GM21447 (cell line): ENCODE data around the gene COP1.

Experiments used
- ATAC-seq: cut with Tn5 transposase; IDR thresholded peaks from one replicate; pipeline ENCODE4 v1.9.1; 2021; ENCODE audit not compliant: unreplicated experiment

COP1 gene

DNA sequence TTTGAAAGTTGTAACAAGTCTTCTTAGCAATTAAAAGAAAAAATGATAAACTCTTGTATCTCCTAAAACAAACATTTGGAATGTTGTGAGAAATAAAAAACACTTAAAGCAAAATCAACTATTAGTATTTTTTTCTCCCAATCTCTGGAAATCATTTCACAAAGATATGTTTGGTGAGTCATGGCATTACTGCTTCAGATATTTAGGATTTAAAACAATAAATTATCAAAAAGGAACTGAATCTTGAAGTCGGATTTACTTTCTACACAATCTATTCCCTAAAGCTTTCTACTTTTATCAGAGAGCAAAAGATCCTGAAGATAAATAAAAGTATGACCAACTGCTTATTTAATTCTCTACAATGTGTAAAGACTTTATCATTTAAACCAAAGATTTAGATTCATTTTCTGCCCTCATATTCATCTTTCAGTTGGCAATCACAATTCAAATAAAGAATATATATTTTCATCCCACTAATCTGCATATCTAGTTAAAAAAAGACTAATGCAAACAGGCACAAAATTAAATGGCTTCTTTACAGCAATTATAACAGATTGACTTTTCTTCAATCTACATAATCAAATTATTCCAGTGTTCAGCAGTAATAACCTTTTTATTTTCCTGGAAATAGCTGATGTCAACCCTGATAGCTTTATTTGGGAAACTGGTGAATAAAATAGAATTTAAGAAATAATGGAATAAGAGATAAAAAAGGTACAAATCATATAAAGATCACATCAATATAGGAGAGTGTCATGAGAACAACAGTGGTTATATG, 230.0 kb downstream of the COP1 start:
- ATAC-seq, result no peak

DNA sequence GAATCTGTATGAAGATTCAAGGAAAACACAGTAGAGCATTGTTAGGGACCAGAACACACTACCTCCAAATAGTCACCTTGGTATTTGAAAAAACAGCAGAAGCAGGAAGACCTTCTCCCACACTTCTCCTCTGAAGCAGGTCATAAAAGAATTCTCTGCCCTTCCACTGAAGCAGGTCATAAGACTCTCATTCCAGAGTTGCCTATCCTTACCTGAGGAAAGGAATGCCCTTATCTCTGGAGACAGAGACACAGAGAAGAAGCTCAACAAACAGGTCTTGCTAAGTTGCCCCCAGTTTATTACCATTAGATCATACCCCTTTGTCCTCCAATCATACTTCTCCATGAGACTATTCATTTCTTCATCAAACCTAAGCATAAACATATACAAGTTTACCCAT, 237.9 kb downstream of the COP1 start:
- no peak for ATAC-seq

DNA sequence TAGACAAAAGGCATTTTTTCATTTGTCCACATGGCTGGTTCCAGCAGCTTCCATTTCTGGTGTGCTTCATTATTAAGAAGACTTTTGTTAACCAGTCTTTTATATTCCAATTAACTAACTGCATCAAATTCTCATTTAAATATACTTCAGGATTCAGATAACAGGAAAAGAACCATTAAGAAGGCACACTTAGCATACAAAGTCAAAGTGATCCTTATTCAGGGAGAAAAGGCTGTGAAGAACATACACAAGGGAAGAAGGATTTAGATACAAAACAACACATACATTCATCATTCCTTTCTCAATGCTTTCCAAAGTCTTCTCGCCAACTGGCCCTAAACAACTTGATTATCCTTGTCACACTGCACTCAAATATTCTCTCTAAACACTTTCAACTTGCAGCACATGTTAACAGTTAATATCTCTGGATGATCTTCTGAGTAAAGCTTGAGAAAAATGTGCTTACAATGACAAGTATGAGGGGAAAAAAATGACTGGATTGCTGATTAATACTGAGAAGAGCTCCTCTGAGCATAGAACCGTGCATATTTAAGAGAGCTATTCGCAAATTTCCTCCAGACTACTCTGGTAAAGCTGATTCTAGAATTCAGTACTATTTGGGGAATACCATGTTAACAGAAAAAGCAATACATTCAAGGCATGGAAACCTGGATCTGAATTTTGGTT, 238.5 kb downstream of the COP1 start:
- no peak for ATAC-seq

DNA sequence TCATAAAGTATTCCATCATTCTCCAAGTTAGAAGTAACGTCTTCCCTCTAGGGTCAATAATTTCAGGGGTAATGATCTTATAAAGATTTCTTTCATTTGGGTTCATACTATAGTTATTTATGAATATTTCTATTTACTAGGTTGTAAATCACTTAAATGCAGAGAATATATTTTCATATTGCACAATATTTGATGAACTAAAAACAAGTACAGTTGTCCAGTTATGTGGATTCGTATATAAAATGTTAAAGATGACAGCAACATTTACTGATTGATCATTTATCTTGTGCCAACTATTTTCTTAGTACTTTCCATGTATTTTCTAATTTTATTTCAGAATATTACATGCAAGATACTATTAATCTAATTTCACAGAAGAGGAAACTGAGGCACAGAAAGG, 243.3 kb downstream of the COP1 start:
- no peak for ATAC-seq

DNA sequence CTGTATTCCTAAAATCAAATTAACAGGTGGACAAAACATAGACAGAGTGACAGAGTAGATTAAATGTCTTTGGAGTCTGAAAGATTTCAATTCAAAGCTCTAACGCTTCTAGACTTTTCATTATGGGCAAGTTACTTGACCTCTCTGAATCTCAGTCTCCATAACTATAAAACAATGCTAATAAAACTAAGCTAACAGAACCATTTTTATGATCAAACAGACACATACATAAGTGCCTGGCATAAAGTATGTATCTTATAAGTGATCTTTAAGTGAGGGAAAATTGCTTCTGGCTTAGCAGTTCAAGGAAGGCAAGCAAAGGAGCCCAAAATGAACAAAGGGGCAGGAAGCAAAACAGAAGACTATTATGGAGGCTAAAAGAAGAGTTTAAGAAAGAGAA, 246.9 kb downstream of the COP1 start:
- ATAC-seq, result no peak

DNA sequence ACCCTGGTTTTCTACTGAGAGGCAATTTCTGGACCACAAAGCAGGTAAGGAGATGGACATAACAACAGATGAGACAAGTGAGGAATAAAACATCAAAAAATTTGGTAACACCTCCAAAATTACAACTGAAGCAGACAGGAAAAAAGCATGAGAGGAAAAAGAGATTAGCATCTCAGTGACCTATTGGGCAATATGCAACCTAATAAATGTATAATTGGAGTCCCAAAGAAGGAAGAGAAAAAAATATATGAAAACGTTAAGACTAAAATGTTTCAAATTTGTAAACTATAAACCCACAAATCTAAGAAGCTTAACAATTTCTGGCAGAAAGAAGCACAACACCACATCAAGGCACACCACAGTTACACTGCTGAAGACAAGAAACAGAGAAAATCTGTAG, 255.5 kb downstream of the COP1 start:
- no peak for ATAC-seq

DNA sequence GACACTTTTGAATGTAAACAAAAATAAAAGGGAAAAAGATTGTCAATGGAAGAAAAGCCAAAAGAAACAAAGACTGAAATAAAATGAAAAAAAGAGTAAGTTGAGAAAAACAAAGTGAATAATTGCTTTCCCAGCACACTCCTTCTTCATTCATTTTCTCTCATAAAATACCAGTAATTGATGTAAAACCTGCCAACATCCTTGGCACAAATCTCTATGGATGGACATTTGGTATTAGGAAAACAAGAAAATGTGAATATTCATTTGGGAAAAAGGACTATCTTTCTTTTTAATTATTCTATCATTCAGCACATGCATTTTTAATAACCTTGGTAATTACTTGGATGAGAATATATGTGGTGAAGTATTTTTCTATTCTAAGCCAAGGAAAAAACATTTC, 259.3 kb downstream of the COP1 start:
- ATAC-seq, result no peak

DNA sequence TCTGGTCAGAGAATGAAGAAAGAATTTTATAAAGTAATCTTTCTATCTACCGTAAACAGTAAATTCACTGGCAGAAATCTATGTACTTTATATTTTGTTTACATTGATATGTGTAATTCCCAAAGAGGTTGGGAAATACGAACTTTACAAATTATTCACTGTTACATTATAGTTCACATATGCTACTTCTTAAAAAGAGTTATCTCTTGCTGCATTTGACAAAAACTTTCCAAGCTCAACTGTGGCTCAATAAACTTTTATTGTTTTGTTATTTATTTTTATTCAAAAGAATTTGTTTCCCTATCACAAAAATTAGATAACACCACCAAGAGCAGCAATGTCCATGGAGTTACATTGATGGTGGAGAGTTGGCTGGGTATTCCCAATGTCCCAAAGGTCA, 262.5 kb downstream of the COP1 start:
- no peak for ATAC-seq

DNA sequence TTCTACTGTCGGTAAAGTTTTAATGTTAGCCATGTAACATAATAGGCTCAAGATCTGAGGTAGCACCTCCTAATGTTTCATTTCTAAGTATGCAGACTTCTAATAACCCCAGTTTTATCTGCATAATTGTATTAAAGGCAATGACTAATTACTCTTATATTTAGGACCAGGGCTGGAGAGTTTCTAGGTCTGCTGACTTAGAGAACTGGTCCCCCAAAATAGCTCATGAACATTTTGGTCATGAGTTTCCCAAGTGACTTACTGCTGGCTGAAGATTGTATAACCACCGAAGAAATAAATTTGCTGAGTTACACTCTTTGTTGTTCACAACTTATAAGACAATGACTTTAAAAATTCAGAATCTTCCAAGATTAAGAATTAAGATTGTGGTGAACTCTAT, 265.9 kb downstream of the COP1 start:
- no peak for ATAC-seq

DNA sequence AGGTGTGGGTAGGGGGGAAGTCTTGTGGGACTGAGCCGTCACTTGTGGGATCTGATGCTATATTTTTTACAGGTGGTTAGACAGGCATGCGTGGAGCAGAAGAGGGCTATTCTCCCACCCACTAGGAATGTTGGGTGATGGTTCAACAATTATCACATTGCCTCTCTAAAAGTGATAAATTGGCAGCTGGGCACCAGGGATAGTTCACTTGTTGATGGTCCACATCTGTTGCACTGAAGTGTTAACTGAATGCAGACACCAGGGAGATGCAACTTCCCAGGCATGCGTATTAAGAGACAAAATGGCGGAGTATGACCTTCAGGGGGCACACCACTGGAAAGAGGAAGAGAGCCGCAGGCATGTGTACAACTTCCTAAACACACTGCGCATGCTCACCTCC, 270.4 kb downstream of the COP1 start:
- no peak for ATAC-seq

DNA sequence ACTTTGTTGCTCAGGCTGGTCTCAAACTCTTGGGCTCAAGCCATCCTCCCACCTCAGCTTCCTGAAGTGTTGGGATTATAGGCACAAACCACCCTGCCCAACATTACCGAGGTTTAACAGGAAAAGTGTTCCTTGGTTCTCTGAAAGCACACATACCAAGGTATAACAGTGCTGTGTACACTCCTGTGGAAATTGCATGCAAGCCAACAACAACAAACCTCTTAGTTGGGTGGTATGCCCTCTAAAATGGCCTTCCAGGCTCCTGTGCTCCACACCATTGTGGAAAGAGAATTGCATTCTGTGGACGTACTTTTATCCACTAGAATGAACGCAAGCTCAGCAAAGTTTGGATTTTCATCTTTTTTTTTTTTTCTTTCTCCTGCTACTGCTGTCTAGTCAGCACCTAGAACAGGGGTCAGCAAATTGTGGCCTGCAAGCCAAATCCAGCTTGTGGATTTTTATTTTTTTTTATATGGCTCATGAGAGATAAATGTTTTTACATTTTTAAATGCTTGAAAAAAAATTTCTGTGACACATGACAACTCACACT, 271.4 kb downstream of the COP1 start:
- ATAC-seq, result no peak

DNA sequence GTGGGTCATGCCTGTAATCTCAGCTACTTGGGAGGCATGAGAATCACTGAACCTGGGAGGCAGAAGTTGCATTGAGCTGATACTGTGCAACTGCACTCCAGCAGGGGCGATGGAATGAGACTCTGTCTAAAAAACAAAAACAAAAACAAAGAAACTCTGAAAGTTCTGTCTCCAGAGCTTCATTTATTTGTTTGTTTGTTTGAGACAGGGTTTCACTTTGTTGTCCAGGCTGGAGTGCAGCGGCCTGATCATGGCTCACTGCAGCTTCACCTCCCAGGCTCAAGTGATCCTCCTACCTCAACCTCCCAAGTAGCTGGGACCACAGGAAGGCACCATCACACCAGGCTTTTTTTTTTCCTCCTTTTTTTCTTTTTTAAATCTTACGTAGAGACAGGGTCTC, 271.9 kb downstream of the COP1 start:
- ATAC-seq, result no peak

DNA sequence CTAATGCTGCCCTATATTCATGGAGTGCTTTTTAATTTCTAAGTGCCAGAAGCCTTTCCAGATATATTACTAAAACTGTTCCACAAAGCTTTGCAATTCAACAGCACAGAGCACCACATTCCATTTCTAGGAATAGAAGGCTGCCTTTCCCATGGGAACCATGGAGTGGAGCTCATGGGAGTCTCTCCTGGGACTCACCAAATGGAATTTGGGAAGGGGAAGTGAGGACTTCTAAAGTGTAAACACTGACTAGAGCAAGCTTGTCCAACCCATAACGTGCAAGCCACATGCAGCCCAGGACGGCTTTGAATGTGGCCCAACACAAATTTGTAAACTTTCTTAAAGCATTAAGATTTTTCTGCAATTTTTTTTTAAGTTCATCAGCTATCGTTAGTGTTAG, 273.3 kb downstream of the COP1 start:
- no peak for ATAC-seq

DNA sequence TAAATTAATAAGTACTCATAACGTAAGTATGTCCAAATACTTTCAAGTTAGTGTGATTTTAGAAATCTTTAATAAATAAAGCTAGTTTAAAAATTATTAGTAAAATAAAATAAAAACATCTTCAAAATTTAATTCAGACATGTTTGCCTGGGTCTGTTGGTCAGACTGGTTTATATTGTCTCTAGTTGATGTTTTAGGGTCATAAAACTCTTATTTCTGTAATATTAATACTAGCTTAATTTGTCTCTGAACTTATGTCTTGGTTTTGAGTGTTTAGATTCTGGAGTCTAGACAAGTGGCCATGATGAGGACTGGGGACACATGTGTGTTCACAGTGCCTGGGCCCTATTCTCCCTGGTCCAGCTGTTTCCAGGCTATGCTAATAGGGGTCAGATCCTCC, 279.1 kb downstream of the COP1 start:
- no peak for ATAC-seq

DNA sequence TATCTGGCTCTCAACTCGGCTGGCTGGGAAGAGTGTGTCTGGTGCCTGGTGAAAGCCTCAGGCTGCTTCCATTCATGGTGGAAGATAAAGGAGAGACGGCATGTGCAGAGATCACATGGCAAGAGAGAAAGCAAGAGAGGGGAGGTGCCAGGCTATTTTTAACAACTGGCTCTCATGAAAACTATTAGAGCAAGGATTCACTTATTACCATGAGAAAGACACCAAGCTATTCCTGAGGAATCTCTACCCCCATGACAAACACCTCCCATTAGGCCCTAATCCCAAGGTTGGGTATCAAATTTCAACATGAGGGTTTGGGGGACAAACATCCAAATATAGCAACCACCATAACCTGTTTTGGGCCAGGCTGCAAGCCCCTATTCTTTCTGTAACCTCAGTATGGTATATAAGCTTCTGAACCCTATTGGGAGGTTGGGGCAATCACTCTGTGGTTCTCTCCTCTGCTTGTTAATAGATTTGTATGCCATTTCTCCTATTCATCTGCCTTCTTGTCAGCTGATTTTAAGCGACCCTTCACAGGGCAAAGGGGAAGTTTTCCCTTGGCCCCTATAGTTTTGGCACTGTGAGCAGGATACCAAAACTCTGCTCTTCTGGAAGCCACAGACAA, 284.7 kb downstream of the COP1 start:
- no peak for ATAC-seq

DNA sequence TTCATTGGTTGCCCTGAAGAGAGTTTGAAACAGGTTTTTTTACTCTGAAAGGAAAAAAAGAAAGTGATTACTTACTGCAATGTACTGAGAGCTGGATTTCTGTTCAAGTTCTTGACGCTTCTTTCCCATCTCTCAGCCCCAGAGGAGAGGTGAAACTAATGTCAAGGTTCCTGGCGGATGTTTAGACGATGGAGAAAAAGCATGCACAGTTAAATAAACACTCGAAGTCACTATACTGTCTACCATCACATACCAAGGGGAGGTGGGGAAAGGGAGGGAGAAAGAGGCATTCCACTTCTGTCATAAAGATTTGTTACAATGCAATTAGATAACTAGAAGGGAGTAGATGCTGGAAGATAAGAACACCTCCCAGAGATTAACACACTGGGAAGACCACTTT, 286.7 kb downstream of the COP1 start:
- ATAC-seq, result no peak

DNA sequence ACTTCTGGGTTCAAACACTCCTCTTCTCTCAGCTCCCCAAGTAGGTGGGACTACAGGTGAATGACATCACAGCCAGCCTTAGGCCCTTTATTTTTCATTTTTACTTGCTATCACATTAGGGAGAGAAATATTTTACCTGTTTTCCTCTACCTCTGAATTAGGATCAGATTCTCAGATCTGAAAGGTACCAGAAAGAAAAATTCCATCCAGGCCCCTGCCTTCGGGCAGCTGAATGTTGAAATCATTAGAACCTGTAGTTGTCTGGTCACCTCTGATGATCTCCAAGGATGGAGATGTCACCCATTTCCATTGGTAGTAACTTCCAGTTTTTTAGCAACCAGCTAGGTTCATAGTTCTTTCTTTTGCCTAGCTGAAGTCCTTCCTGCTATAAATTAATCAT, 288.1 kb downstream of the COP1 start:
- no peak for ATAC-seq

DNA sequence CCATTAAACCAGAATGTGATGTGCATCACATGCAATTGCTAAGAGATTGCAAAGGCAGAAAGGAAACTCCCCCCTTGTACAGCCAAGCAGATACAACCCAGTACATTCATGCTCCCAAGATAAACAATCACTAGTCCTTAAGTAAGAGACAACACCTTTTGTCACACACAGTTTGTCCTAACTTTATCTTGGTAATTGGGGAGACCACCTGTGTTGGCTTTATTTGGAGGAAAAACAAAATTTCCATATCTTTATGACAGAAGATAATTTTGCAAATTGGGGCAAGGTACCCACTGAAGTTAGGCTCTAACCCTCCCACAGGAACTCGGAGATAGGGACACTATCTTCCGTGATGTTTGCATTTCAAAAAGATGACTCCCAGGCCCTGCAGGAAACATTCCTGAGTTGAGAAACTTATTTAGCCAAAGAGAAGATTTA, 288.7 kb downstream of the COP1 start:
- ATAC-seq, result no peak

DNA sequence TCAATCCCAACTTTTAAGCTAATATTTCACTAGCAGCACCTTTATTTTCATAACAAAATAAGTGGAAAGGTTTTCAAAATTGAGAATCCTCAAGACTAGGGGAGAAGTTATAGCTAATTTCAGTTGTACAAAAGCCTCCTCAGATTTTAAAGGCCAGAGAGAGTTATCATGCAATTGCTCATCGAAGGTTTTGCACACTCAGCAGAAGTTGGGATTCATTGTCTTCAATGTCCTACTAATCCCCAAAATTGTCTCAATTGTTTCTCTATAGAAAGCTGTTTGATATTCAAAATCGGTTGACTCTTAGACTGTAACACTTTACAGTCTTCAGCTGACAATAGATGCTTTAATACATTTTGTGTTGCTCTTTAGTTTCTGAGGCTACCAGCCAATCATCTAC, 293.0 kb downstream of the COP1 start:
- ATAC-seq, result no peak

DNA sequence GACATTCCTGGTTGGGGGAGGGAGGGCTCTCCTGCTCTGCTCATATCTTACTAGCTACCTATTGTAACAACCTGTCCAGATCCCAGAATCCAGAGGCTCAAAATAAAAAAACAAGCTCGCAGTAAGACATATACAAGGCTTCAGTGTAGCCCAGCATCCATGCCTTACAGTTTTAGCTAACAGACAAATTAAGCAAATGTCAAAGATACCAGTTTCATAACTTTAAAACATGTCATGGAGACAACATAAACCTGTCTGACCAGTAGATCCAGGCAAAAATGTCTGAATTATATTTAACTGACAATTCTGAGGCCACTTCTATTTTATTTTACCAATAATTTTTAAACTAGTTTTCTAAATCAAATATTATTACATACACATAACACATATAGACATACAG, 295.9 kb downstream of the COP1 start:
- no peak for ATAC-seq

DNA sequence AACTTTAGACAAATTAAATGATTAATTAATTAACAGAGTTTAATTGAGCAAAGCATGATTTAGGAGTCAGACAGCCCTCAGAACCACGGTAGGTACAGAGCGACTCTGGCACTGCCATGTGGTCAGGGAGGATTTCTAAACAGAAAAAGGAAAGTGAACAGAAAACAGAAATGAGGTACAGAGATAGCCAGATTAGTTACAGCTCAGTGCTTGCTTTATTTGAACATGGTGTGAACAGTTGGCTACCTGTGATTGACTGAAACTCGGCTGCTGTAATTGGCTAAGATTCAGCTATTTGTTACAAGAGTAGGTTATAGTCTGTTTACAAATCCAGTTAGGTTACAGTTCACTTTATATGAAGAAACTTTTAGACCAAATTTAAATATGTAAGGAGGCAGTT, 300.7 kb downstream of the COP1 start:
- ATAC-seq, result no peak

DNA sequence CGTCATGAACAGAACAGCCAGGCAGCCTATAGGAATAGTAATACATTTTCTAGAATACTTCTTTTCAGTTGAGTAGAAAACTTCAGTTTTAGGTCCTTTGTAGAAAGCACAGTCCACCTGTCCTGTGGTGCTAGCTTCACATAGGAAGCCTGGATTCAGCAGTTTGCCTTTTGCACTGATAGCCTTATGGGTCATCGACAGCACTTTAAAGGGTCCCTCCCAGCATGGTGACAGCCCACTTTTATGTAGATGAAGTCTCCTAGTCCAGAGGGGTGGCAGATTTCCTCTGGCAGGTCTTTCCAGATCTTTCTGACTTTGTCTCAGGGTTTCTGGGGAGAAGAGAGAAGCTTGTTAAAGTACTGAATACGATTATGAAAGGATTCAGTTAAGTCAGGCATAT, 302.3 kb downstream of the COP1 start:
- ATAC-seq, result no peak
